HEK293 (cell line): ENCODE measurements around the gene UGGT2.
"Not testable (repeated sequence)": the region's sequence is repeated elsewhere in the genome, so short reads cannot be mapped to it uniquely, and the experiment has no call there.

Experiments
- CTCF ChIP-seq: fragments of 450-650 bp; formaldehyde crosslinking; IDR thresholded peaks from 2 replicates; pipeline ENCODE4 v1.5.1; 2016; ENCODE audit warnings: missing biosample characterization, missing genetic modification characterization
- ZBTB17 ChIP-seq: fragments of 450-650 bp; formaldehyde crosslinking; IDR thresholded peaks from 2 replicates; pipeline ENCODE4 v1.5.1; 2016; ENCODE audit warnings: missing biosample characterization, missing genetic modification characterization
- ZNF24 ChIP-seq: fragments of 450-650 bp; formaldehyde crosslinking; IDR thresholded peaks from 2 replicates; pipeline ENCODE4 v1.5.1; 2016; ENCODE audit warnings: missing biosample characterization, missing genetic modification characterization
- ZNF639 ChIP-seq: fragments of 450-650 bp; formaldehyde crosslinking; IDR thresholded peaks from 2 replicates; pipeline ENCODE4 v1.5.1; 2016; ENCODE audit warnings: missing biosample characterization, missing genetic modification characterization

GRCh38 chr13:95762626-95763025 is 290.6 kb downstream of the UGGT2 start:
- TF ChIP-seq CTCF; ZBTB17 (tag by site-specific recombination); ZNF24 (tag by site-specific recombination); ZNF639 (tag by site-specific recombination): not testable (repeated sequence)
